ENCODE measurements around the gene CLEC3B.
"Not testable (repeated sequence)": the region's sequence is repeated elsewhere in the genome, so short reads cannot be mapped to it uniquely, and the experiment has no call there.

CLEC3B gene

DNA sequence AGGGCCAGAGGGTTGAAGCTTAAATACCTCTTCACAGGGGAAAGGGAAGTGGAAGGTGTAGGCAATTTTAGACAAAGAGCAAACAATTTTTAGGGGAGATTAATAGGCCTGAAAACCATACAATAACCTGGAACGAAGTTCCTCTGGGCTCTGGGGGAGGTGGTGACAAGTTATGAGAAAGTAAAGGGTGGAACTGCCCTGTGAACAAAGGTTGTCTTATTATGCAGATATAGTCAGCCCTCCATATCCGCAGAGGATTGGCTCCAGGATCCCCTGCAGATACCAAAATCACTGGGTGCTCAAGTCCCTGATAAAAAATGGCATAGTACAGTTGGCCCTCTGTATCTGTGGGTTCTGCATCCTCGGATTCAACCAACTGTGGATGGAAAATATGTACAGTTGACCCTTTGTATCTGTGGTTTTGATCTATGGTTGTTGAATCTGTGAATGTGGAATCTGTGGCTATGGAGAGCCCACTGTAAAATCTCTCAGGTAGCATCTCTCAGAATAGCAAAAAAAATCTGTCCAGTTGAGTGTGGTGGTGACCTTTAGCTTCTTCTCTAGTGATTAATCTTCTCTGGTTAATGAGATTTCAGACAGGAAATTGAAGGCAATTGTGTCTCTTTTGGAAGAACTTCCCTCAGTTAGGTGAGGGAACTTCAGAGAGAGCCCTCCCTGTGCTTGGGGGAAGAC is 40.2 kb downstream of the CLEC3B start:
- DNase-seq (ENCODE audit: low spot score) = no peak

DNA sequence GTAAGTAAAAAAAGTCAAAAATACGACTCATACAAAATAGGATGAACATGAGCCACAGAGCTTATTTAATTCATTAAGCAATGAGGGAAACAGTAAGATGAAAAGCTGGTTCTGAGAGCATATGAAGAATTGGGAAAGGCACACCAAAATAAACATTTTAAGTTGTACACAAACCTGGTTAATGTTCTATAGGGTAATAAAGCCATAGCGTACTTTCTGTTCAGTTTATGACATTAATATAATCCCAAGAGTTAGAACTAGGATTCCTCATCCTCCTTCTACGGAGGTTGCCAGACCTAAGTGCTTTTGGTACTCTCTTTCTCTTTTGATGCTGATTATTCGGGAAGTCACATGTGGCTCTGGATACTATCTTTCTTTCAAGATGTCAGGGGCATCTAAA is 41.4 kb downstream of the CLEC3B start:
- DNase-seq (ENCODE audit: low spot score) = no peak

DNA sequence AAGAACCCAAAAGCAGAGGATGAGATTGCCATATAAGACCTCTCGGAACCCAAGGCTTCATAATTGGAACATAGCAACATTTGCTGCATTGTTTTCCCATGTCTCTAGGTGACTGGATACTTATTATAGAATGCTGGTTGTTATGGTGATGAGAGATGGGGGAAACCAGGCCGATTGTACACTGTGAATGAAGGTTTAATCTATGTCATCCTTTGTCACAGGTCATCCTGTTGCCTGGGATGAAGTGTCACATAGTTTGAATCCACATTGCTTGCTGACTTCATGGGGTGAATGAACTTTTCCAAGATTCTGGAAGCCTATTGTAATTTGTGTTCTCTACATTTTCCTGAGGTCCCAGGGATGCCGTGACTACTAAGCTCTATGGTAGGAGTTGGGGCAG is 41.8 kb downstream of the CLEC3B start:
- DNase-seq (ENCODE audit: low spot score) = peak; percentile 21

DNA sequence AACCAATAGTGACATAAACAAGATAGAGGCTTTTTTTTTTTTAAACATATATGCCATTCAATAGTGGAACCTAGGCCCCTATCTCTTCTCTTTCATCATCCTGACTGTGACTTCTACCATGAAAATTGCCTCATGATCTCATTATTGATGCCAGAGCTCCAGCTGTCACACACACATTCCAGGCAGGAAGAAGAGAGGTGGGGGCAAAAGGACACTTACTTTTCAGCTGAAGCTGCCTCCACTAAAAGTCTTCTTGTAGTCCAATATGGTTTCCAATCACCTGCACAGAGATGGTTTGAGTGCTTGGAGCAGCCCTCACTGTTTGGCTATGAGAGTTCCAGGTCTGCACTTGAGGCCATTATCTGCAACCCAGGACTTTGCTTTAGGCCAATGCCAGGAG is 45.0 kb downstream of the CLEC3B start:
- no peak for DNase-seq (ENCODE audit: low spot score)

DNA sequence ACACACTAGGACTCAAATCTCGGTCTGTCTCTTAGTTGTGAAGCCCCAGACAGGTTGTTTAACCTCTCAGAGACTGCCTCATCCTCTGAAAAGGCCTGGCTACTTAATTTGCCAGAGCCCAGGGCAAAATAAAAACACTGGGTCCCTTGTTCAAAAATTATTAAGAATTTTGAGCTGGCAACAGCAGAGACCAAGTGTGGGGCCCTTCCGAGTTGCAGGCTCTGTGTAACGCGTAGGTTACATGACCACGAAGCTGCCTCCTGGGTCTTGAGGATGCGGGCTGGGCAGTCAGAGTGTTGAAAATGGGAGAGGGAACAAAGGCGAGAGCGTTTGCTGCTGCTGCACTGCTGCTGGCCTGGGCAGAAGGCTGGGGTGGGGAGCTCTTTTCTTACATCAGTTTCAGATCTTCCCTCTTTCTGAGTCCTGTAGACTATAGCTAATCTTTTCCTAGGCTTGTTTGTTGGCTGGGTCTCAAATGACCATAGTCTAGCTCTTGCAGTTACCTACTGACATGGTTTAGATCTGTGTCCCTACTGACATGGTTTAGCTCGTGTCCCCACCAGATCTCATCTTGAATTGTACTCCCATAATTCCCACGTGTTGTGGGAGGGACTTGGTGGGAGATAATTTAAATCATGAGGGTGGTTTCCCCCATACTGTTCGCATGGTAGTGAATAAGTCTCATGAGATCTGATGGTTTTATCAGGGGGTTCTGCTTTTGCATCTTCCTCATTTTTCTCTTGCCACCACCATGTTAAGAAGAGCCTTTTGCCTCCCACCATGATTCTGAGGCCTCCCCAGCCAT is 49.9 kb downstream of the CLEC3B start:
- DNase-seq (ENCODE audit: low spot score) = no peak

DNA sequence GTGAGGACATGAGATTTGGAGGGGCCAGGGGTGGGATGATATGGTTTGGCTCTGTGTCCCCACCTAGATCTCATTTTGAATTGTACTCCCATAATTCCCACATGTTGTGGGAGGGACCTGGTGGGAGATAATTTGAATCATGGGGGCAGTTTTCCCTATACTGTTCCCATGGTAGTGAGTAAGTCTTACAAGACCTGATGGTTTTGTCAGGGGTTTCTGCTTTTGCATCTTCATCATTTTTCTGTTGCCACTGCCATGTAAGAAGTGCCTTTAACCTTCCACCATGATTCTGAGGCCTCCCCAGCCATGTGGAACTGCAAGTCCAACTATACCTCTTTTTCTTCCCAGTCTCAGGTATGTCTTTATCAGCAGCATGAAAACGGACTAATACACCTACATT is 52.2 kb downstream of the CLEC3B start:
- not testable (repeated sequence) for DNase-seq (ENCODE audit: low spot score)

DNA sequence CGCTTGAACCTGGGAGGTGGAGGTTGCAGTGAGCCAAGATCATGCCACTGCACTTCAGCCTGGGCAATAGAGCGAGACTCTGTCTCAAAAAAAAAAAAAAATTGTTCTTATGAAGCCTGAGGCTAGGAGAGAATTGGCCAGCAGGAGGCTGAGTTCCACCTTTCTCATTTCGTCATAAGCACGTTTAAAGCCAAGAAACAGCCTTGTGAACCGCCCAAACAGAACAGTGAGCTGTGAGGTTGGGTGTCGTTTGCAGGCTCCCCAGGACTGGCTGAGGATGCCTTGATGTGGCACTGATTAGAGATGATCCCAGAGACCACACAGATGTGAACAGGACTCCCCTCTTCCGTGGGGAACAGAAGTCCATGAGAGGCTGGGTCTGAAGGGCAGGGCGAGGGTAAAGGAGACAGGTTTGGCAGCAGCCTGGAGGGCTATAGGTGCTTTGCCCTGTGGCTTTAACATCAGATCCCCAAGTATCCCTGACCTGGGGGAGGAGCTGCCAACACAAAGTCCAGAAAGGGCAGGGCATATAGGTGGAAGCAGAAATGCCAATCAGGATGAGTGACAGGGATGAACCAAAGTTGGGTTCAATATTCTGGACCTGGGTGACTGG is 52.9 kb downstream of the CLEC3B start:
- DNase-seq (ENCODE audit: low spot score) = no peak

DNA sequence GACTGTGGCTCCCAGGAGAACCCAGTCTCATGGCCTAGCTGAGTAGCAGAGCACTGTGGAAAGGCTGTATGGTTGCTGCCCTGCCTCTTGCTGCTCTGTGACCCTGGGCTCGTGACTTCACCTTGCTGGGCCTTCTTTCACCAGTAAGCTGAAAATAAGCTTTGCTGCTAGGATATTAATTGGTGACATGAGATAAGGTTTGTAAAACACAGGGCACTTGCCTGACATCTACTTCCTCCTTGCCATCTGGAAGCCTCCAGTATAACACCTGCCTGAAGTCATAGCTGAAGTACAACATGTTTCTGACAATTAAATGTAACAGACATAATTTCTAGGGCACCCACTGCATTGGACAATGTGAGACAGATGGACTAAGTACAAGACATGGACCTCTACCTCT is 53.6 kb downstream of the CLEC3B start:
- no peak for DNase-seq (ENCODE audit: low spot score)

DNA sequence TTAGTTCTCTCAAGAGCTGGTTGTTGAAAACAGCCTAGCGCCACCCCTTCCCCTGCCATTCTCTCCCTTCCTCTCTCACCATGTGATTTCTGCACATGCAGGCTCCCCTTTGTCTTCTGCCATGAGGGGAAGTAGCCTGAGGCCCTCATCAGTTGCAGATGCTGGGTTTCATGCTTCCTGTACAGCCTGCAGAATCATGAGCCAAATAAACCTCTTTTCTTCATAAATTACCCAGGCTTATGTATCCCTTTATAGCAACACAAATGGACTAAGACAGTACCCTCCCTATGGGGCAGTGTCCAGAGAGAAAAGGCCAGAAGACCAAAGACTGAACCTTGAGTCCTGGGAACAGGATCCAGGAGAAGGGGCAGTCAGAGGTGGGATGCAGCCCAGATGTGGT is 54.7 kb downstream of the CLEC3B start:
- DNase-seq (ENCODE audit: low spot score) = no peak

DNA sequence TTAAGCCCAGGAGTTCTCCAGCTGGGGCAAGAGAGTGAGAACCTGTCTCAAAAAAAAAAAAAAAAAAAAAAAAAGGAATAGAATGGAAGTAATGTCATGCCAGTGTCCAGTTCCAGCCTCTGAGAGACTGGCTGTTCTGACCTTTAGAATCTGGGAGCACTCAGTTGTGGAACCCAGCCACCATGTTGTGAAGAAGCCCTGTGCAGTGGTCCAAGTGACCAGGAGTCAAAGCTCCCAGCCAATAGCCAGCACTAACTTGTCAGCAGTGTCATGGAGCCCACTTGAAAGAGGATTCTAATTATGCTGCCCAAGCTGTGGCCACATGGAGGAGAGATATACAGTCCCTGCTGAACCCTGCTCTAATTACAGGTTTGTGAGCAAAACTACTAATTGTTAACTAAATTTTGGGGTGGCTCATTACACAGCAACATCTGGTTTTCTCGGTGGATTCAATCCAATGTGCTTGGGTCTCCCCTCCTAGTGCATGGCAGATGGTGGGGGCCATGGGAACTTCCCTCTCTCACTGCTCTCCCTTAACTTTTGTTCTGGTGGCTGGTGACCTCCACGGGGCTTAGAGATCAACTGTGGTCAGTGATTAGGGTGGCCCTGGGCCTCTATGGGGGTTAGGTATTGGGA is 55.5 kb downstream of the CLEC3B start:
- no peak for DNase-seq (ENCODE audit: low spot score)

DNA sequence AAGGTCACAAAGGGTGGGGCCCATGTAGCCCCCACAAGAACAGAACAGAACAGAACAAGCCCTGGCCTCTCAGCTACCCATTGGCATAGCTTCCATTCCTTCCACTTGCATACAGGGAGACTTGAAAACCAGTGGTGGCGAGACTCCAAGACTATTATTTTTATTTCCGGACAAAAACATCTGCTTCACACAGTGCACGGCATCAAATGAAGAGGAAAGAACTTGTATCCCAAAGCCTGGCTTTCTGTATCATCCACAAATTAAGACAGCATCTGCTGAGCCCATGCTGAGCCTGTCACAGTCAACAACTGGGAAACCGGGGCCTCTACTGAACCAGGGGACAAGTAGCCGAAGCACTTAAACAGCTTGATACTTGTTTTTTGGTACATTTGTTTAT is 56.0 kb downstream of the CLEC3B start:
- no peak for DNase-seq (ENCODE audit: low spot score)

DNA sequence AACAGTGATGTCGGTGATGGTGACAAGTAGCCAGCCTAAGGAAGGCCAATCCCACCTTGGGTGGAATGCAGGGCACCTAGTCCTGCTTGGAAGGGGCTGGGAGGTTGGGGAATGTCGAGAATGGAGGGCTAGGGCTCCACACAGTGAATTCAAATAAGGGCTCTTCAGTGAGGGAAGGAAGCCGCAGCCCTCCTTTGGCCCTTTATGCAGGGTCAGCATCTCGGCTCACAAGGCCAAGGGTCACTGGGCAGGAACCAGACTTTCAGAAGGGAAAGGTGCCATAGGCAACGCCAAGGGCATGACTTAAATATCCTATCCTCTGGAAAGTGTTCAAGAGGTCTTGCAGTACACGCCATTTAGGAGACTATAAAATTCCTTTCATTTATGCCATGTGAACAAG is 56.9 kb downstream of the CLEC3B start:
- DNase-seq (ENCODE audit: low spot score) = no peak

DNA sequence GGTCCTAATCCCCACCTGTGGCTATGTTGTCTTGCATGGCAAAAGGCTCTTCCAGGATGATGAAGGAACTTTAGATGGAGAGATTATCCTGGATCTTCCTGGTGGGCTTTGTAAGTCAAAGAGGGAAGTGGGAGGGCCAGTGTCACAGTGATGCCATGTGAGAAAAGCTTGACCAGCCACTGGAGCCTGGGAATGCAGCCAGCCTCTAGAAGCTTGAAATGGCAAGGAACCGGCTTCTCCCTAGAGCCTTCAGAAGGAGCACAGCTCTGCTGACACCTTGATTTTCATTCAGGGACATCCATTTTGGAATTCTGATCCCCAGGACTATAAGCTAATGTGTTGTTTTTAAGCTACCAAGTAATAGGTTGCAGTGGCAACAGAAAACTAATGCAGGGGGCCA is 58.3 kb downstream of the CLEC3B start:
- DNase-seq (ENCODE audit: low spot score) = no peak

DNA sequence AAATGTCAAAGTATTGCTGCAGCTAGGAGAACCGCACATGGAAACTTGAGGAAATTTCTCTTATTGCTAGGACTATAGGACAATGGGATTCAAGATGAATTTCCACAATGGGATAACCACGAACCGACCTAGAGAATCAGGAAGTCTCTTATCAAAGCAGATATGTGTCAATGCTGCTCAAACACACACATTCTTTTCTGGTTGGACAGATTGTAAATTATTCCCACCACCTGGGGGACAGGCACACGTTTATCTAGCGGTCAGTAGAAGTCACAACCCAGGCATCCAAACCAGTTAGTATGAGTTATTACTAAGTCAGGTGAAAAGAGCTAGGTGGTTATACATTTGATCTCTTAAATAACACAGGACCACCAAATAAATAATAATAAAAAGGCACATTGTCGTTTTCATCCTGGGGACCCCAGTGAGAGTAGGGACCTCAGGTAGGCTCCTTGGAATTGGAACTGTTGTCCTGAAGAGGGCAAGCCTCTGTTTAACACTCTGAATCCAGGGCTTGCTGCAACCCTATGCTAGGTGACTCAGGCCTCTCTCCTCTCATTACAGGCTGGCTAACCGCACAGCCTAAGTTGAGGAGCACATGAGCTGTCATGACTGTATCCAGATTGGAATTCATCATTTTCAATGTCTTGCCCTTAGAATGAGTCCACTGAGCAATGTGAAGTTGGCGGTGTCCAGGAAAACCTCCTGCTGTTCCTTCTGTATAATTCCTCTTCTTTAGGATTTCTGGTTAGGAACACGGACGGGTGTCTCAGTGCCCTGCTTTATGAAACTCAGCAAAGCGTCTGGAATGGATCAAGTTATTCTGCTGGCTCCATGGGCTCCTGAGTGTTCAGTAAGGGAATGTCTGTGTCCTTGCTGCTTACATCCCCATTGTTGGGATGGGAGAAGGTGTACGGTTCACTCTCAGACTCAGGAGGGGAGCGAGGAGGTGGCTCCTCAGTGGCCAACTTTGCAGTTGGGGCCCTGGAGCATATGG is 59.0 kb downstream of the CLEC3B start:
- no peak for DNase-seq (ENCODE audit: low spot score)
